OCI-LY7 (cell line): Measurements from ENCODE around the gene RPA3. TPM values are rescaled to one million over a fixed set of nuclear protein-coding genes. Genes with fewer than 3 reads are reported as not detected.

Source experiments
- BruUV-seq: library from RNA; stranded (reverse); fragments of 400-500 nt; replicated peaks from 2 replicates; lab custom pipeline; 2021; lab: Mats Ljungman, UMichigan
- CTCF ChIA-PET: fragments of 300-600 bp; sonication (Branson Sonifier 250); formaldehyde crosslinking; loops from one replicate; lab custom pipeline; 2022; ENCODE audit warnings: antibody characterized with exemption; ENCODE audit not compliant: unreplicated experiment; lab: Charles Lee
- POLR2A ChIA-PET: fragments of 300-600 bp; sonication (Branson Sonifier 250); formaldehyde crosslinking; loops from one replicate; lab custom pipeline; 2022; ENCODE audit warnings: antibody characterized with exemption; lab: Charles Lee
- DNase-seq: peaks from one replicate; pipeline ENCODE4 v3.0.0-alpha.2; 2015; ENCODE audit warnings: low spot score
- H2AFZ ChIP-seq: fragments of 200-600 bp; sonication (generic), shearing (Covaris generic); 2 replicates; pipeline ENCODE4 v1.6.1; 2014; ENCODE audit warnings: mild to moderate bottlenecking, antibody characterized with exemption, low read length, moderate library complexity
- H3K27ac ChIP-seq: fragments of 200-600 bp; sonication (generic); 2 replicates; pipeline ENCODE4 v1.5.1; 2014; ENCODE audit warnings: mixed run types, low read depth, mild to moderate bottlenecking, moderate library complexity, low read length, inconsistent platforms; ENCODE audit not compliant: poor library complexity, severe bottlenecking
- H3K36me3 ChIP-seq: fragments of 200-600 bp; sonication (generic); 2 replicates; pipeline ENCODE4 v1.6.1; 2014; ENCODE audit warnings: mild to moderate bottlenecking, antibody characterized with exemption, low read length, moderate library complexity, mixed read lengths; ENCODE audit not compliant: insufficient read depth
- H3K4me1 ChIP-seq: fragments of 200-600 bp; sonication (generic); 2 replicates; pipeline ENCODE4 v1.5.1; 2014; ENCODE audit warnings: mild to moderate bottlenecking, low read length; ENCODE audit not compliant: insufficient read depth, poor library complexity, severe bottlenecking
- H3K4me2 ChIP-seq: fragments of 200-600 bp; sonication (generic); 2 replicates; pipeline ENCODE4 v1.6.1; 2014; ENCODE audit warnings: mild to moderate bottlenecking, low read length
- H3K4me3 ChIP-seq: fragments of 200-600 bp; sonication (generic); 2 replicates; pipeline ENCODE4 v1.5.1; 2014; ENCODE audit warnings: mild to moderate bottlenecking, low read depth, low read length; ENCODE audit not compliant: poor library complexity, severe bottlenecking
- H3K79me2 ChIP-seq: fragments of 200-600 bp; sonication (generic); 2 replicates; pipeline ENCODE4 v1.6.1; 2016; ENCODE audit warnings: low read depth, mild to moderate bottlenecking, low read length, moderate library complexity, mixed read lengths; ENCODE audit not compliant: insufficient read depth
- H3K9me2 ChIP-seq: fragments of 200-600 bp; sonication (generic); 2 replicates; pipeline ENCODE4 v1.6.1; 2016; ENCODE audit warnings: mild to moderate bottlenecking, low read length, mixed read lengths; ENCODE audit not compliant: insufficient read depth
- H3K9me3 ChIP-seq: fragments of 200-600 bp; sonication (generic); 2 replicates; pipeline ENCODE4 v1.6.1; 2014; ENCODE audit warnings: mild to moderate bottlenecking, mixed run types, low read length, mixed read lengths
- H4K20me1 ChIP-seq: fragments of 200-600 bp; sonication (generic); 2 replicates; pipeline ENCODE4 v1.6.1; 2014; ENCODE audit warnings: mild to moderate bottlenecking, antibody characterized with exemption, low read length, moderate library complexity, mixed read lengths; ENCODE audit not compliant: insufficient read depth
- CTCF ChIP-seq: fragments of 200-600 bp; sonication (generic); conservative IDR thresholded peaks from 2 replicates; pipeline ENCODE4 v1.5.1; 2014; ENCODE audit warnings: mild to moderate bottlenecking, antibody characterized with exemption, low read length, moderate library complexity, mixed read lengths
- EZH2phosphoT487 ChIP-seq: fragments of 200-600 bp; sonication (generic); IDR thresholded peaks from 2 replicates; pipeline ENCODE4 v1.6.1; 2018; ENCODE audit warnings: low read depth, borderline replicate concordance, mild to moderate bottlenecking, mixed run types, antibody characterized with exemption, low read length, moderate library complexity, mixed read lengths
- intact Hi-C: fragments of 100-400 bp; cut with micrococcal nuclease; formaldehyde crosslinking; loops from one replicate; pipeline ENCODE4 v1.10.0; 2022; ENCODE audit not compliant: unreplicated experiment
- total RNA-seq, 2 experiments: library from RNA; depleted of rRNA in 1 of 2; stranded (reverse); fragments of >200 nt in 1 of 2; shearing (Covaris generic) in 1 of 2; gene quantifications; 2 replicates each; pipeline ENCODE4 v1.2.3, GENCODE V29; 2014 to 2022

Gene RPA3
- total RNA-seq, 2 experiments from 2014 or later = 66.3 to 111 TPM

- Histone ChIP-seq H3K36me3 (no peaks in the 10 kb centered on the region), H2AFZ (no peak overlapping the region), H3K4me1 (no peaks in the 10 kb centered on the region), H3K4me3 (no peak overlapping the region), H3K9me2 (0 out of 2 replicates have a peak, but pooled peaks cover 3% of the 10 kb centered on the region), H3K4me2 (no peak overlapping the region), H4K20me1 (no peaks in the 10 kb centered on the region), H3K27ac (no peak overlapping the region), H3K9me3 (no peaks in the 10 kb centered on the region), H3K79me2 (no peaks in the 10 kb centered on the region)
- BruUV-seq = no TSS peak
- no peak for DNase-seq
- TF ChIP-seq EZH2phosphoT487 (no peak), CTCF (no peak)
- POLR2A ChIA-PET = interaction anchor here (1.8 kb wide), 1 partner anchor 45 kb away, joined by 4 read pairs; no protein-coding TSS in a partner anchor
- intact Hi-C loops = no loop called here
- CTCF ChIA-PET = no interaction called here
These were observed 19.3 kb upstream of the RPA3 start for GRCh38 chr7:7737674-7738073.

- Histone ChIP-seq H3K4me1 (no peaks in the 10 kb centered on the region), H4K20me1 (no peaks in the 10 kb centered on the region), H3K4me3 (no peak overlapping the region), H3K79me2 (no peaks in the 10 kb centered on the region), H3K9me3 (no peaks in the 10 kb centered on the region), H3K27ac (no peak overlapping the region), H3K9me2 (0 out of 2 replicates have a peak, but pooled peaks cover 3% of the 10 kb centered on the region), H2AFZ (no peak overlapping the region), H3K36me3 (no peaks in the 10 kb centered on the region), H3K4me2 (no peak overlapping the region)
- no TSS peak for BruUV-seq
- intact Hi-C loops = no loop called here
- TF ChIP-seq EZH2phosphoT487 = no peak
- TF ChIP-seq CTCF = no peak
- ChIA-PET POLR2A (interaction anchor here (0.6 kb wide), 1 partner anchor 1044 kb away, joined by 3 read pairs; no protein-coding TSS in a partner anchor), CTCF (no interaction called here)
- no peak for DNase-seq
These were observed 18.3 kb upstream of the RPA3 start for GRCh38 chr7:7736671-7737070.

- Histone ChIP-seq H3K27ac (no peak overlapping the region), H3K36me3 (no peaks in the 10 kb centered on the region), H3K4me3 (no peak overlapping the region), H2AFZ (no peak overlapping the region), H3K79me2 (no peaks in the 10 kb centered on the region), H3K4me1 (no peaks in the 10 kb centered on the region), H4K20me1 (no peaks in the 10 kb centered on the region), H3K4me2 (no peak overlapping the region), H3K9me2 (0 out of 2 replicates have a peak, but pooled peaks cover 2% of the 10 kb centered on the region), H3K9me3 (no peaks in the 10 kb centered on the region)
- ChIA-PET CTCF (no interaction called here), POLR2A (interaction anchor here (1.5 kb wide), 1 partner anchor 24 kb away, joined by 3 read pairs; no protein-coding TSS in a partner anchor)
- no TSS peak for BruUV-seq
- TF ChIP-seq CTCF (no peak), EZH2phosphoT487 (no peak)
- no peak for DNase-seq
- intact Hi-C loops = no loop called here
These were observed 14.3 kb upstream of the RPA3 start for GRCh38 chr7:7732621-7733281.
